GM18858 (cell line): ENCODE data around the gene ZDHHC3.
A peak's percentile ranks its signal among the peaks of the same experiment; 100 is the strongest.
"Not testable (repeated sequence)": the region's sequence is repeated elsewhere in the genome, so short reads cannot be mapped to it uniquely, and the experiment has no call there.

ENCODE experiments used
- ATAC-seq: cut with Tn5 transposase; IDR thresholded peaks from one replicate; pipeline ENCODE4 v1.9.1; 2021; ENCODE audit not compliant: unreplicated experiment

Gene ZDHHC3

DNA sequence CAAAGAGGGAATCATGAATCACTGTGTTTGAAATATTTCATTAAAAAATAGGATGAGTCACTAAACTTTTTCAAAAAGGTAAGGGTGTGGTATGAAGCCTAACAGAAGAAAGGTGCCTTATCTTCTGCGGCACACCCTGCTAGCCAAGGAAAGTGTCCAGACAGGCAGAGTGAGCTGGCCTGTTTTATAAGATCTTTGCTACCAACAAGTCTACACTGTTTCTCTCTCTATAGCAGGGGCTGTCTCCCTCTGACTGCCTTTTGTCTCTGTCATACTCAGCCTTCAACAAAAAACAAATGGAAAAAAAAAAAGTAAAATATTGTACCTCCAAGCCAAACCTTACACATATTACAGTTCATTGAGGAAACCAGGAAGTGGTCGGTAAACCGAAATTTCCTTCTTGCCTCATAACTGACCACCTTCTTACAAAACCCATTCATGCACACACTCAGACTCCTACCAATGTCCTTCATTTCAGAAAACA, 9.1 kb downstream of the ZDHHC3 start:
- no peak for ATAC-seq

GRCh38 chr3:44965165-44965564, 10.8 kb downstream of the ZDHHC3 start:
- ATAC-seq = no peak

GRCh38 chr3:44963571-44964325, 12.2 kb downstream of the ZDHHC3 start:
- no peak for ATAC-seq

- no peak for ATAC-seq
These were observed 13.2 kb downstream of the ZDHHC3 start for GRCh38 chr3:44962621-44963393.

DNA sequence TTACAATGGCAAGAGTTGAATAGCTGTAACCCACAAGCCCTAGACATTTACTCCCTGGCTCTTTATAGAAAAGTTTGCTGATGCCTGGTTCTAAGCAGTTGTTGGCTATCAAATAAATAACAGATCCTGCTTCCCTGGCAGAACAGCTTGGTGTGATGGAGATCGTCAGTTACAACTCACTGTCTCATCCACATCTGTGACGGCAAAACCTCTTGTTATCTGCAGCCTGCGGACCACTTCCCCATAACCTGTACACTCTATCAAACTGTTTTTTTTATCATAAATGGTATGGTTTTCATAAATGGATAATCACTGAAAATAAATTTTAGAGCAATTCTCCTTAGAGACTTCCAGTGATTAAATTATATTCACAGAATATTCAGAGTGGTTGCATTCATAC, 14.1 kb downstream of the ZDHHC3 start:
- no peak for ATAC-seq

DNA sequence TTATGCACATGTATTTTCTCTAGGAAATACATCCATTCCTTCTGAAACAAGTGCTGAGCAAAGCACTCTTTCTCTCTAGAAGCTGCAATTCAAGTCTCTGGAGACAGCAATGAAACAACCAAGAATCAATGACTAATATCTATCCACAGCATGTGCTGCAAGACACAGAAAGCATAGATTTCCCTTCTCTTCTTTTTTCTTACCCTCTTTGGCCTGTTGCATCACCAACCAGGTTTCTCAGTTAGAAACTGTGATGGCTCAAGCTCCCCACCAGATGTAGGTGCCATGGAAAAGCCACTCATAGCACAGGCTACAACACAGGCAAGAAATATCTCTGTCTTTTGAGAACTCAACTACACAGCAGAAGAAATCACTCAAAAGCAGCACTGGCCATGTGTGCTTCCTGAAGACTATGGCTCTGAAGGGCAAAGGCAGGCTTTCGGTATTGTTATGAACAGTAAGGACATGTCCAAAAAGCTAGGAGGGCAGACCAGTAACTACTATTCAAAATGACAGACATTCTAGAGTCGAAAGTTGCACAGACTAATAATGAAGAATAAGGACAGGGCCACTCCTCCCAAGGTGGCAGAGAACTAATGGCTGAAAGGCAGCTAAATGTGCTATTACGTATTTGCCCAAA, 15.5 kb downstream of the ZDHHC3 start:
- no peak for ATAC-seq

- ATAC-seq = no peak
These were observed 17.6 kb downstream of the ZDHHC3 start for GRCh38 chr3:44958386-44958785.

- no peak for ATAC-seq
These were observed 18.0 kb downstream of the ZDHHC3 start for GRCh38 chr3:44957986-44958385.

- ATAC-seq = no peak
These were observed 20.1 kb downstream of the ZDHHC3 start for GRCh38 chr3:44955917-44956316.

- peak; percentile 63 for ATAC-seq
These were observed 21.0 kb downstream of the ZDHHC3 start for GRCh38 chr3:44954962-44955361.

- no peak for ATAC-seq
These were observed 21.7 kb downstream of the ZDHHC3 start for GRCh38 chr3:44954304-44954703.

DNA sequence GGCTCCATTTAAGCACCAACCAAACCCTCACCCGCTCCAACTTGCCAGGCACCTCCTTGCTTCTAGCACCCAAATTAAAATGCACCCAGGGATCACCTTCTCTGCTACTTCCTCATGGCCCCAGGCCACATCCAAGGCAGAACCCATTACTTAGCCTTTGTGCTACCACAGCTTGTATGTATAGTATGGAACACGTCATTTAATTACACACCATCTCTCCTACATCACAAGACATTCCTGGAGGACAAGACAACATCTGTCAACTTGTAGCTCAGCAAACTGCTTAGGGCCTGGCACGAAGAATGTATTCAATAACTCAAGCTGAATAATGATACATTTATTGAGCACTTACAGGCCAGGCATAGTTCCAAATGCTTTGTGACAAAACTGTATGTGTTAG, 23.3 kb downstream of the ZDHHC3 start:
- no peak for ATAC-seq

GRCh38 chr3:44950275-44950734, 25.7 kb downstream of the ZDHHC3 start:
- ATAC-seq = no peak

GRCh38 chr3:44949770-44950169, 26.2 kb downstream of the ZDHHC3 start:
- ATAC-seq = not testable (repeated sequence)

DNA sequence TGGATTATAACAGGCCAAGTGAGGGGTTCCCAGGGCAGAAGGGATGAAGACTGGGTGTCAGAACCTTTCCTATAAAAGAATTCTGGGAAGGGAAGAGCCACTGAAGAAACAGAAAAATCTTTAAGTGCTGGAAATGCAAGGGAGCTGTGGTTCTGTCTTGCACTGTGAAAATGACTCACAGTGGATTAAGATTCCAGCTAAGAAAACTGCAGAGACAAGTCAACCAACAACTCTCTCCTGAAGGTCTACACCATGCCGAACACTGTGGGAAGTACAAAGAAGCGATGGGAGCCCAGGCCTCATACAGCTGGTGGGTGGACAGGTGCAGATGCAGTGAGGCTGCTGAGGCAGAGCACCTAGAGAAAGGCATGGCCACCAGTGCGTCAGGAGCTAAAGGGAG, 27.7 kb downstream of the ZDHHC3 start:
- no peak for ATAC-seq

DNA sequence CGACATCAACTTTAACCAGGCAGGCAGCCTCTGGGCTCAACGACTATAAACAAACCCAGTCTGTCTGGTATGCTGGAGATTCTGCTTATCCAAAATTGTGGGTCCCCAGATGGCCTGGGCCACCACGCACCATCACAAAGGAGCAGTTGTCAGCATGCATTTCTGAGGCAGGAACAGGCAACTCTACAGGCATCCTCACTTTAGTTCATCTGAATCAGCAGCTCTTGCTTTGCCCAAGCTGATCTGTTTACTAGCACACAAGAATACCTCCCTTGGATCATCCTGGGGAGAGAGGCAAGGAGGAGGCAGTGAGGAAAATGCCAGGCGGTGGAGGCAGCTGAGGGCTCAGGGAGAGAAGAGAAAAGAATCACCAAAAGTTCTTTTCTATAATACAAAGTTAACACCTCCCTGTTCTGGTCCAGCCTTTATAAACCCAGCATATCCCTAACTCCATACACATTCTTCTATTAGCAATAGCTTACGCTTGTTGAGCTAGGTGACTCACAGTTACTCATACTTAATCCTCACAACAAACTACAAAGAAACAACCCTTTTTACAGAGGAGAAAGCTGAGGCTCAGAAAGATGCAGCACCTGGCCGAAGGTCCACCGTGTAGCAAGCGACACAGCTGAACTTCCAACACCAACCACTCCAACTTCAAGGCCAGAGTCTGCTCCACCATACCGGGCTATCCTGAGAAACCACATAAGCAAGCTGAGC, 33.6 kb downstream of the ZDHHC3 start:
- no peak for ATAC-seq

- ATAC-seq = no peak
These were observed 36.4 kb downstream of the ZDHHC3 start for GRCh38 chr3:44939581-44940036.

GRCh38 chr3:44932986-44933944, 42.7 kb downstream of the ZDHHC3 start:
- ATAC-seq = no peak

DNA sequence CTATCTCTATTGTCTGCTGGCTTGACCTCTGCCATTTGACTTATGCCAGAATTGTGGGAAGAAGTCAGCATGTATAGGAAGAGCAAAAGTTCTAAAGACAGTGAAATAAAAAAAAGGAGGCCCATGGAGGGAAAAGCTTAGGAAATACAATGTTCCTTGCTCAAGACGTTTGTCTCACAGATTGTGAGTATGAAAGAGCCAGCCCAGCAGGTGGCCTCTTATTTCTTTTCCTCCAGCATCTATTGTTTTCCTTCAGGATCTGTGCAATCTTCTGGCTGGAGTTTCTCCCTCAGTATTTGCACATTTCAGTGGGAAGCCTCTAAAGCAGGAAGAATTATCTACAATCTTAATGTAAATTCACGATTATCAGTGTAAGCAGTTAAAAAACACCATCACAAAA, 43.7 kb downstream of the ZDHHC3 start:
- ATAC-seq = no peak

DNA sequence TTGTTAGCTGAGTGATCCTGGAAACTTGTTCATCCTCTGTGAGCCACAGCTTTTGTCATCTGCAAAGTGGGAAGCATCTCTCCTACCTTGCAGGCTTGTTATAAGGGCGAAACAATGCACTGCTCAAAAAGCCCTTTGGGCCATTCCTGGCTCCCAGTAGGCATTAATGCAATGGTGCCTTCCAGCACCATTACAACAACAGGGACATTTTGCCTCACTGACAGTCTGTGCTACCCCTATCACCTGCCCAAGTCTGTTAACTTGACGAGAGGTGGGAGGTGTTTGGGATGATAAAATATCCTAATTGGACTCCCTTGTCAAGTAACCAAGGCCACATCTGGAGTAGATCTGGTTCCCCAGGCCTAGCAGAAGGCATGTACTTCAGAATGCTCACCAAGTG, 44.2 kb downstream of the ZDHHC3 start:
- ATAC-seq = no peak
